22Rv1 (cell line): ENCODE results near the gene TATDN2.

Experiments used
- H3K27ac ChIP-seq: fragments of 450-650 bp; 2 replicates; pipeline ENCODE4 v1.5.1; 2017
- CTCF ChIP-seq: fragments of 450-650 bp; IDR thresholded peaks from 2 replicates; pipeline ENCODE4 v1.5.1; 2017; ENCODE audit warnings: mild to moderate bottlenecking
- ZFX ChIP-seq: fragments of 450-650 bp; IDR thresholded peaks from 2 replicates; pipeline ENCODE4 v1.6.1; 2017; ENCODE audit warnings: antibody characterized with exemption, borderline replicate concordance

The TATDN2 gene

DNA sequence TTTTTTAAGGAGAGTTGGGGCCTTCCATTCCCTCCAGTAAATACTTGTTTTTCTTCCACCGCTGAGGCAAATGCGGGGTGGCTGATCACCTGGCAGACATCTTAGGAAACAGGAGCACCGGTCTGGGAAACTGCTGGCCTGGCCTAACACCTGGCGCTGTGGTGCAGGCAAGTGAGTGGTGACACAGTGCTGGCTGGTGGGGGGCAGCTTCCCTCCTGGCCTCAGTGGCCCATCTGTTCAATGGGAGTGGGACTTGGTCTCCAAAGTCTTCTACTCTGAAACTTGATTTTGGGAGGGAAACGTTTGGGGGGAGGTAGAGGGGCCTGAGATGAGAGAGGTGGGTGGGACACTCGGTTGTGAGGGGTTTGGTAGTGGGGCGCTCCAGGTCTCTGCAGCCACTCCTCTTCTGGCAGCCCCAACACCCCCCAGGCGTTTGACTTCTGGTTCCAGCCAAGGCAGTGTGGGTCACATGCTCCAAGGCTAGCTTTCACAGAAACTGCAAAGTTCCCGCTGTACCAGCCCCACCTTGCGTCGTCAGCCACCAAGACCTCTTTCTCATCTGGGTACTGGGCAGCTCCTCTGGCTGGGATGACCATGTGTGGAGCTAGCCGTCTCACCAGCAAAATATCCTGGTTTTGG is 39.8 kb downstream of the TATDN2 start:
- TF ChIP-seq CTCF = no peak
- TF ChIP-seq ZFX = no peak
- H3K27ac ChIP-seq = no peak overlapping the region

- no peak overlapping the region for H3K27ac ChIP-seq
- no peak for TF ChIP-seq CTCF
These were observed 40.3 kb downstream of the TATDN2 start for GRCh38 chr3:10288575-10288960.

- no peak overlapping the region for H3K27ac ChIP-seq
- TF ChIP-seq ZFX = no peak
- TF ChIP-seq CTCF = no peak
These were observed 40.8 kb downstream of the TATDN2 start for GRCh38 chr3:10289077-10289476.

- TF ChIP-seq ZFX = no peak
- TF ChIP-seq CTCF = no peak
- no peak overlapping the region for H3K27ac ChIP-seq
These were observed 41.6 kb downstream of the TATDN2 start for GRCh38 chr3:10289787-10290355.

DNA sequence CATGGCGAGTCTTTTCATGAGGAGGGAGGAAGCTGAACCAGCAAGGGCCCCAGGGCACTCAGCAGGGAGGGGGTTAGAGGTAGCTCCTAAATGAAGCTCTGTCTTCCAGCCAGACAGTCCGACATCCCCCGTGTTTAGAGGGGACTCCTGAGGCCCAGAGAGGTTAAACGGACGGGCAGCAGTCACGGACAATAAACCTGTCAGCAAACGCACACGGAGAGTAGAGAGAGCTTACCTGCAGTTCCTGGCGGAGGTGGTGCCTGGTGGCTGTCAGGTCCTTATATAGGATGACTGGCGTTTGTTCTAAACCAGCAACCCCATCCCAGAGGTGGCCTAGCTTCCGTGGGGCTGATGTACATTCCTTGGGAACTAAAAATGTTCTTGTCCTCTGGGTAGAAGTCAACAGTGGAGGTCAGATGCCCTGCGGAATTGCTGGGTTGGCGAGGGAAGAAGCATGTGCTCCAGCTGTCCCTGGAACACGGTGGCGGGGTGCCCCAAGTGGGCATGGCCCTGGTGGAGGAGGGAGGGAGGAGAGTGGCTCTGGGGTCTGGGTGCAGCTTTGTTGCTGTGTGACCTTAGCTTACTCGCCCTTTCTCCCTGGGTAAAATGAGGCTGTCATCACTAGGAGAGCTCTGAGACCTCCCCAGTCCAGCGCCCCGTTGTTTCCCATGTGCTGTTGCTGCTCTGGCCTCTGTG is 42.4 kb downstream of the TATDN2 start:
- H3K27ac ChIP-seq = no peak overlapping the region
- no peak for TF ChIP-seq CTCF
- TF ChIP-seq ZFX = no peak

DNA sequence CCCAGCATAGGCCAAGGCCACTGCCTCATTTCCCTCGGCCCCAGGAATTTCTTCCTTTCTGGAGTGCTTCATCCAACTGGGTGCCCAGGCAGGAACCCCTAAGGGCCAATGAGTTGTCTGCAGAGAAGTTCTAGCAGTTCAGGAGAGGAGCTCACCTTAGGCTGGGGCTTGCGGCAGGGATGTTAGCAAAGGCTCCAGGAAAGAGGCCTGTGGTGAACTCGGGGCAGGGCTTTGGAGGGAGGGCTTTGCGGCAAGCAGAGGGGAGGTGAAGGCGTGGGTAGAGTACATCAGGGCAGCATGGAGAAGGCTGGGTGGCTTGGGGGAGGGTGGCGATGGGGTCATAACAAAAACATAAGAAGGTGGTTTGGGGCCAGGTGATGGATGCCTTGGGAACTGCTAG is 43.4 kb downstream of the TATDN2 start:
- TF ChIP-seq CTCF = no peak
- no peak for TF ChIP-seq ZFX

More for the DNA sequence above, 43.4 kb downstream of the TATDN2 start:
- no peak overlapping the region for H3K27ac ChIP-seq
